D721Med (cell line): ENCODE data around the gene PLCL1.

Experiments used
- DNase-seq: peaks from one replicate; pipeline ENCODE4 v3.0.0; 2011; ENCODE audit warnings: low spot score; ENCODE audit not compliant: insufficient read length
- FAIRE-seq: peaks from 2 replicates; lab custom pipeline; 2011; peaks lifted over from hg19 to GRCh38; lab: Jason Lieb, UNC
- CTCF ChIP-seq: IDR thresholded peaks from 2 replicates; pipeline ENCODE4 v1.5.1; 2012; ENCODE audit warnings: mild to moderate bottlenecking, control low read depth; ENCODE audit not compliant: insufficient read depth; ENCODE audit errors: missing control alignments

The PLCL1 gene

DNA sequence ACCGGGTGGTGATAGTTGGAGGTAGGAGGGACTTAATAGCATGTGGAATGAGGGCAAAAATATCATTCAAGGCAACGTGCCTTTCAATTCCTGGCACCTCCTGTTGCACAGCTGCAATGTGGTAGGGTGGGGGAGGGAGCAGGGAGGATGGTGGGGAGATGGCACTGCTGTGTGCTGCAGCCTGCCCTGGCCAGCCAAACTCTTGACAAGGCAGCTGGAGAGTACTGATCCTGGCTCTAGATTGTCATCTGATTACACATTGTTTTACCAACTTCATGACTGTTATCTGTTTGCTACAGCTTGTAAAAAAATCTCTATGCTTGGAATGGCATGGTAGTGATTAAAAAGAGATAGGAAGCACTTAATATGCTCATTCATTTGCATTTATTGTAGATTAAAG, 47.7 kb downstream of the PLCL1 start:
- TF ChIP-seq CTCF: no peak
- FAIRE-seq (no peak), DNase-seq (no peak)

GRCh38 chr2:197853549-197853948, 49.2 kb downstream of the PLCL1 start:
- FAIRE-seq (no peak), DNase-seq (no peak)
- TF ChIP-seq CTCF: no peak

DNA sequence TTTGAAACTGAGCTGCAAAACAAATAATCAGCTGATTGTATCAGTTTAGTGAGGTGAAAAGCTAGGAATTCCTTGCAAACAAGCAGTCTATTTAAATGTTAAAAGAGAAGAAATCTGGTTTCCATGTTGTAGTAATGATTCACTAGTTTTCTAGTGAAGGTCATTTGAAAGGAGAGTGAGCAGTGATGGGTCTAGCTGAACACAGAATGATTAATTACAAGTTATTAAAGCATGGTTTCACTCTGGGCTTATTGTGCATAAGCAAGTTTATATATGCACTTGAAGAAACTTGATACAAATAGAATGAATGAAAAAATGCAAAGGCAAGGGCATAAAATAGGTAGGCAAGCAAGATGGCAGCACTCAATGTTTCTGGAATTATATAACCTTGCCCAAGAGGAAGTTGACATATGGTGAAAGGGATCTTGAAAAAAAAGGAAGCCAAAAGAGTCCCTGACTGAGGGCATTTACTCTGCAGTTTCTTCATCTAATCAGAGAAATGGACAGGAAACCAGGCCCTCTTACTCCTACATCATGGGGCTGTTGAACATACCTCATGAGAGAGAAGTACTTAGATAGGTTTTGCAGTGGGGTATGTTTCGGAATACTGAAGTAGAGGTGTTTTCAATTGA, 53.2 kb downstream of the PLCL1 start:
- no peak for TF ChIP-seq CTCF
- no peak for FAIRE-seq
- no peak for DNase-seq

DNA sequence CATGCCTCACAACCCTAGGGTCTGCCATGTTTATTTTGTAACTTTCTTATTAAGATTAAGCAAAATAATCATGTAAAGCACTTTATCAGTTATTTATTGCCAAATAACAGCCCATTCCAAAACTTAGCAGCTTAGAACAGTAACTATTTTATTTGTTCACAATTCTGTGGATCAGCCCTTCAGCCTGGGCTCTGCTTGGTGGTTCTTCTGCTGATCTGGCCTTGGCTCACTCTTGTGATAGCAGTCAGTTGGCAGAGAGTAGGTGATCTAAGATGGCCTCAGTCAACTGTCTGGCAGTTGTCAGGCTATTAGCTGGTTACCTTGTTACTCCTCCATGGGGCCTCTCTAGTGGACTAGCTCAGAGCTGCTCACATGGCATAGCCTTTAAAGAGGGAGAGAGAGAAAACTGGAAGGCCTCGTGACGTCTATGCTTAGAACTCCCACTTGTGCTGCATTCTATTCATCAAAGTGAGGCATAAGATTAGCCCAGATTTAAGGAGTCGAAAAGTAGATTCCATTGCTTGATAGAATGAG, 54.3 kb downstream of the PLCL1 start:
- no peak for DNase-seq
- no peak for FAIRE-seq
- TF ChIP-seq CTCF: no peak

- no peak for FAIRE-seq
- TF ChIP-seq CTCF: no peak
- no peak for DNase-seq
Measured at GRCh38 chr2:197862246-197862955, 58.0 kb downstream of the PLCL1 start.

- DNase-seq (no peak), FAIRE-seq (no peak)
- TF ChIP-seq CTCF: no peak
Measured at GRCh38 chr2:197863744-197864143, 59.4 kb downstream of the PLCL1 start.

DNA sequence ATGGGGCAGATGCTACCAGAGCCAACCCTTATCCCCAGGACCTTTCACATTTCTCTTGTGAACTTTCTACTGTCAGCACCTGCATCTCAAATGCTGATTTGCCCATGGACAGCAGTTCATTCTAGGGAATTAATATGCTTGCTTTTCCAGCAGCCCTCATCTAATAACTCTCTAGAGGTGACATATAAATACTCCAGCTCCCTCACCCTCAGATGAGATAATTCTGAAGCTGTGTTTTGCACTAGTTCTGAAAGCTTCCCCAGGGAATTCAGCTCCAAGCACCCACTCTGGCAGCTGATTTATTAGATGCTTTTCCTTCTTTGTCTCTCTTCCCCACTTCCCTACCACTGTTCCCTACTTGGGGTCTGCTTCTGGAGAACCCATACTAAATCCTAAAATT, 62.1 kb downstream of the PLCL1 start:
- DNase-seq (no peak), FAIRE-seq (no peak)
- TF ChIP-seq CTCF: no peak
